Hepatocyte (in vitro differentiated cells): ENCODE measurements around the gene SLC29A3.

Experiments
- CTCF ChIP-seq: fragments of 200-600 bp; sonication (generic); IDR thresholded peaks from 2 replicates; pipeline ENCODE4 v1.5.1; 2016; ENCODE audit warnings: antibody characterized with exemption, mild to moderate bottlenecking; ENCODE audit not compliant: poor library complexity
- EZH2 ChIP-seq: fragments of 200-600 bp; sonication (generic); IDR thresholded peaks from 2 replicates; pipeline ENCODE4 v1.6.1; 2016; ENCODE audit warnings: antibody characterized with exemption, mild to moderate bottlenecking, borderline replicate concordance
- EZH2phosphoT487 ChIP-seq: fragments of 200-600 bp; sonication (generic); IDR thresholded peaks from one replicate; pipeline ENCODE4 v1.6.1; 2018; ENCODE audit warnings: antibody characterized with exemption, mild to moderate bottlenecking, low read depth, moderate library complexity; ENCODE audit not compliant: unreplicated experiment, severe bottlenecking

GRCh38 chr10:71394926-71395562, 76.0 kb downstream of the SLC29A3 start:
- TF ChIP-seq CTCF (no peak), EZH2phosphoT487 (no peak), EZH2 (no peak)
